ENCODE results near the gene RASGRP1. TPM values are rescaled to one million over a fixed set of nuclear protein-coding genes. Genes with fewer than 3 reads are reported as not detected.

RASGRP1 gene
- total and polyA plus RNA-seq, 10 donors, result 1.5 to 25.0 (median 14.6) TPM

GRCh38 chr15:38605744-38606143 lies 41.1 kb upstream of the RASGRP1 start:
- no peak for TF ChIP-seq POLR2A (IDR thresholded peaks at IDR 0.05)
- TF ChIP-seq POLR2AphosphoS5 (IDR thresholded peaks at IDR 0.05), result no peak
- no peak overlapping the region for H3K27ac ChIP-seq
- WGBS, 5 donors, result 72 to 91% (median 83%) methylated on average over 3 of the region's 3 CpGs
- intact Hi-C loops (cut with DNase I; ENCODE audit: low total_unique reads), result no loop called here
- no peak for DNase-seq
- H3K9me3 ChIP-seq, result no peaks in the 10 kb centered on the region
- no peaks in the 10 kb centered on the region for H3K36me3 ChIP-seq
- H3K4me3 ChIP-seq, result no peak overlapping the region
- peaks cover 0 to 7% (median under 1%) of the 10 kb centered on the region in 6 donors for H3K4me1 ChIP-seq
- H3K27me3 ChIP-seq (replicated peaks in 1 of 7), result no peaks in the 10 kb centered on the region

- Histone ChIP-seq H3K27me3 (replicated peaks in 1 of 7) (no peaks in the 10 kb centered on the region), H3K27ac (no peak overlapping the region), H3K4me3 (no peak overlapping the region), H3K4me1 (no peaks in the 10 kb centered on the region), H3K9me3 (no peaks in the 10 kb centered on the region), H3K36me3 (no peaks in the 10 kb centered on the region)
- DNase-seq, result no peak
- WGBS, 5 donors, result 74 to 97% (median 88%) methylated on average over 5 of the region's 5 CpGs
- intact Hi-C loops (cut with DNase I; ENCODE audit: low total_unique reads), result no loop called here
- TF ChIP-seq POLR2AphosphoS5 (IDR thresholded peaks at IDR 0.05) (no peak), CTCF (IDR thresholded peaks at IDR 0.05 in 8 of 11, conservative IDR thresholded peaks at IDR 0.05 in 3 of 11) (no peak), POLR2A (IDR thresholded peaks at IDR 0.05) (no peak)
These were observed 39.1 kb upstream of the RASGRP1 start for GRCh38 chr15:38603672-38604071.

GRCh38 chr15:38602910-38603670 lies 38.5 kb upstream of the RASGRP1 start:
- Histone ChIP-seq H3K4me1 (no peaks in the 10 kb centered on the region), H3K9me3 (no peaks in the 10 kb centered on the region), H3K27ac (no peak overlapping the region), H3K27me3 (replicated peaks in 1 of 7) (no peaks in the 10 kb centered on the region), H3K4me3 (no peak overlapping the region), H3K36me3 (no peaks in the 10 kb centered on the region)
- intact Hi-C loops (cut with DNase I; ENCODE audit: low total_unique reads), result no loop called here
- TF ChIP-seq POLR2AphosphoS5 (IDR thresholded peaks at IDR 0.05) (no peak), CTCF (IDR thresholded peaks at IDR 0.05 in 8 of 11, conservative IDR thresholded peaks at IDR 0.05 in 3 of 11) (no peak), POLR2A (IDR thresholded peaks at IDR 0.05) (no peak)
- 89 to 92% (median 90%) methylated on average over 7 of the region's 7 CpGs for WGBS, 5 donors
- DNase-seq, result no peak

- 91 to 100% (median 93%) methylated on average over 2 of the region's 2 CpGs for WGBS, 5 donors
- no peak for DNase-seq
- Histone ChIP-seq H3K4me3 (no peak overlapping the region), H3K4me1 (no peaks in the 10 kb centered on the region), H3K27ac (no peak overlapping the region), H3K27me3 (replicated peaks in 1 of 7) (no peaks in the 10 kb centered on the region), H3K36me3 (no peaks in the 10 kb centered on the region), H3K9me3 (no peaks in the 10 kb centered on the region)
- intact Hi-C loops (cut with DNase I; ENCODE audit: low total_unique reads), result no loop called here
- no peak for TF ChIP-seq POLR2A (IDR thresholded peaks at IDR 0.05)
- TF ChIP-seq CTCF (IDR thresholded peaks at IDR 0.05 in 8 of 11, conservative IDR thresholded peaks at IDR 0.05 in 3 of 11), result no peak
- no peak for TF ChIP-seq POLR2AphosphoS5 (IDR thresholded peaks at IDR 0.05)
These were observed 35.6 kb upstream of the RASGRP1 start for GRCh38 chr15:38600236-38600635.
